Vagina (tissue), 2 donors: ENCODE measurements around the gene HERC5. TPM values are rescaled to one million over a fixed set of nuclear protein-coding genes. Genes with fewer than 3 reads are reported as not detected.

Source experiments
- DNase-seq, 2 donors: peaks; one replicate each; pipeline ENCODE4 v3.0.0-alpha.2; 2017; ENCODE audit errors: extremely low spot score in 2 of 2
- H3K27ac ChIP-seq: fragments of 200-600 bp; sonication (generic); one replicate; pipeline ENCODE4 v1.5.1; 2019
- H3K27me3 ChIP-seq: fragments of 200-600 bp; sonication (generic); one replicate; pipeline ENCODE4 v1.5.1; 2019
- H3K36me3 ChIP-seq, 2 donors: fragments of 200-600 bp; sonication (generic); one replicate each; pipeline ENCODE4 v1.5.1; 2017 to 2019
- H3K4me1 ChIP-seq: fragments of 200-600 bp; sonication (generic); one replicate; pipeline ENCODE4 v1.5.1; 2019
- H3K4me3 ChIP-seq, 2 donors: fragments of 200-600 bp; sonication (generic); 1 replicate in 1 of 2; 2 replicates in 1 of 2; pipeline ENCODE4 v1.5.1; 2016 to 2019
- H3K9me3 ChIP-seq: fragments of 200-600 bp; sonication (generic); one replicate; pipeline ENCODE4 v1.5.1; 2019
- CTCF ChIP-seq, 3 experiments: fragments of 450-650 bp in 2 of 3; fragments of 200-600 bp in 1 of 3; sonication (generic) in 1 of 3; IDR thresholded peaks; one replicate each; pipeline ENCODE4 v1.5.1; 2017 to 2019; ENCODE audit warnings: antibody characterized with exemption in 3 of 3, mild to moderate bottlenecking in 2 of 3, moderate library complexity in 2 of 3
- POLR2A ChIP-seq, 2 donors: fragments of 450-650 bp; IDR thresholded peaks; one replicate each; pipeline ENCODE4 v1.6.1; 2017; ENCODE audit warnings: antibody characterized with exemption in 2 of 2, mild to moderate bottlenecking in 2 of 2, moderate library complexity in 2 of 2
- POLR2AphosphoS5 ChIP-seq, 2 donors: sonication (generic); formaldehyde crosslinking; IDR thresholded peaks; one replicate each; pipeline ENCODE4 v1.9.0; 2017; ENCODE audit warnings: antibody characterized with exemption in 2 of 2, mild to moderate bottlenecking in 2 of 2, low read depth in 1 of 2; ENCODE audit not compliant: insufficient read depth in 1 of 2
- intact Hi-C: fragments of 100-400 bp; cut with DNase I; formaldehyde crosslinking; loops from one replicate; pipeline ENCODE4 v1.15.1; 2023
- total RNA-seq: library from RNA; depleted of rRNA; stranded (reverse); fragments of >200 nt; gene quantifications from one replicate; pipeline ENCODE4 v1.2.3, GENCODE V29; 2016

Gene HERC5
- total RNA-seq, 1 donor from 2014 or later = 5.4 TPM

DNA sequence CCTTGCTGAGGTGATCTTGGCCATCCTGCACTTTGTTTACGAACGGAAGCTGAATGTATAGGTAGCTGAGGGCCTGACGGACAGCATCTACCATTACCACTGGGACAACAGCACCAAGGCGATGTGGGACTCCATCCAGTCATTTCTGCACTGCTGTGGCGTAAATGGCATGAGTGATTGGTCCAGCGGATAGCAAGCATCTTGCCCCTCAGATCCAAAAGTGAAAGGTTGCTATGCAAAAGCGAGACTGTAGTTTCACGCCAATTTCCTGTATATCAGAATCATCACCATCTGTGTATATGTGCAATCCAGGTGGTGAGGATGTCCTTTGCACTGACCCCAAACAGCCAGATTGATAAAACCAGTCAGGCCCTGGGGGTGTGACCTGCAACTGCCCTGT lies 70.9 kb downstream of the HERC5 start:
- intact Hi-C loops = loop anchor here (10.0 kb wide), 1 partner anchor 297 kb away; no protein-coding TSS in a partner anchor
- Histone ChIP-seq H3K9me3 (no peaks in the 10 kb centered on the region), H3K4me3 (no peak overlapping the region), H3K27ac (no peak overlapping the region), H3K36me3 (no peaks in the 10 kb centered on the region), H3K4me1 (peaks cover 18% of the 10 kb centered on the region), H3K27me3 (no peaks in the 10 kb centered on the region)
- TF ChIP-seq POLR2AphosphoS5 (IDR thresholded peaks at IDR 0.05; ENCODE audit: insufficient read depth in 1 of 2, low read depth in 1 of 2) (no peak), CTCF (IDR thresholded peaks at IDR 0.05) (no peak), POLR2A (IDR thresholded peaks at IDR 0.05) (no peak)
- no peak for DNase-seq

DNA sequence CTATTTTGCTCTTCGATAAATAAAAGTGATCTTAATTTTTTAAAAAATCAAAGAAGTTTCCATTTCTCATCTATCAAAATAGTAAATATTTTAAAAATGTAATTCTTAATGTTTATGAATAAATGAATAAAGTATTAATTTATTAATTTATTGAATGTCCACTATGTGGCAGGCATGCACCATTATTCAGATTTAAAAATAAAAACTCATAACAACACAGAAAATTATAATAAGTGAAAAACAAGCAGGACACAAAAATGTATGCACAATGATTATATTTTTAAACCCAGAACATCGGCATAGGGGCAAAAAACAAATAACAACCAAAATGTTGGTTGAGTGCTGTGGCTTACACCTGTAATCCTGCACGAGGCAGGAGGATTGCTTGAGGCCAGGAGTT lies 71.9 kb downstream of the HERC5 start:
- H3K4me1 ChIP-seq = peaks cover 14% of the 10 kb centered on the region
- H3K4me3 ChIP-seq = no peak overlapping the region
- no peaks in the 10 kb centered on the region for H3K27me3 ChIP-seq
- no peaks in the 10 kb centered on the region for H3K9me3 ChIP-seq
- no peaks in the 10 kb centered on the region for H3K36me3 ChIP-seq
- DNase-seq = no peak
- intact Hi-C loops = loop anchor here (10.0 kb wide), 1 partner anchor 296 kb away; no protein-coding TSS in a partner anchor
- H3K27ac ChIP-seq = no peak overlapping the region
- no peak for TF ChIP-seq POLR2A (IDR thresholded peaks at IDR 0.05)
- TF ChIP-seq CTCF (IDR thresholded peaks at IDR 0.05) = no peak
- no peak for TF ChIP-seq POLR2AphosphoS5 (IDR thresholded peaks at IDR 0.05; ENCODE audit: insufficient read depth in 1 of 2, low read depth in 1 of 2)

- intact Hi-C loops = loop anchor here (10.0 kb wide), 1 partner anchor 123 kb away; no protein-coding TSS in a partner anchor
Observed at GRCh38 chr4:88531549-88531948, 74.6 kb downstream of the HERC5 start.

GRCh38 chr4:88533088-88533790 lies 76.3 kb downstream of the HERC5 start:
- no peaks in the 10 kb centered on the region for H3K9me3 ChIP-seq
- no peaks in the 10 kb centered on the region for H3K27me3 ChIP-seq
- intact Hi-C loops = loop anchor here (10.0 kb wide), 1 partner anchor 122 kb away; no protein-coding TSS in a partner anchor
- H3K4me3 ChIP-seq = no peak overlapping the region
- TF ChIP-seq POLR2AphosphoS5 (IDR thresholded peaks at IDR 0.05; ENCODE audit: insufficient read depth in 1 of 2, low read depth in 1 of 2) (no peak), CTCF (IDR thresholded peaks at IDR 0.05) (no peak), POLR2A (IDR thresholded peaks at IDR 0.05) (no peak)
- H3K36me3 ChIP-seq = no peaks in the 10 kb centered on the region
- H3K4me1 ChIP-seq = no peaks in the 10 kb centered on the region
- H3K27ac ChIP-seq = no peak overlapping the region
- no peak for DNase-seq

More at GRCh38 chr4:88531549-88531948, 74.6 kb downstream of the HERC5 start:
- TF ChIP-seq POLR2AphosphoS5 (IDR thresholded peaks at IDR 0.05; ENCODE audit: insufficient read depth in 1 of 2, low read depth in 1 of 2) (no peak), POLR2A (IDR thresholded peaks at IDR 0.05) (no peak), CTCF (IDR thresholded peaks at IDR 0.05) (no peak)
- Histone ChIP-seq H3K36me3 (no peaks in the 10 kb centered on the region), H3K27me3 (no peaks in the 10 kb centered on the region), H3K27ac (no peak overlapping the region), H3K4me1 (peaks cover 2% of the 10 kb centered on the region), H3K4me3 (no peak overlapping the region), H3K9me3 (no peaks in the 10 kb centered on the region)
- DNase-seq = no peak
